Measurements from ENCODE around the gene HK2. TPM values are rescaled to one million over a fixed set of nuclear protein-coding genes. Genes with fewer than 3 reads are reported as not detected.
"Not testable (repeated sequence)": the region's sequence is repeated elsewhere in the genome, so short reads cannot be mapped to it uniquely, and the experiment has no call there.

HK2 gene
- 10 to 100 TPM; 54.5 to 57.0 TPM for total RNA-seq
- 1.8 TPM for polyA plus RNA-seq

DNA sequence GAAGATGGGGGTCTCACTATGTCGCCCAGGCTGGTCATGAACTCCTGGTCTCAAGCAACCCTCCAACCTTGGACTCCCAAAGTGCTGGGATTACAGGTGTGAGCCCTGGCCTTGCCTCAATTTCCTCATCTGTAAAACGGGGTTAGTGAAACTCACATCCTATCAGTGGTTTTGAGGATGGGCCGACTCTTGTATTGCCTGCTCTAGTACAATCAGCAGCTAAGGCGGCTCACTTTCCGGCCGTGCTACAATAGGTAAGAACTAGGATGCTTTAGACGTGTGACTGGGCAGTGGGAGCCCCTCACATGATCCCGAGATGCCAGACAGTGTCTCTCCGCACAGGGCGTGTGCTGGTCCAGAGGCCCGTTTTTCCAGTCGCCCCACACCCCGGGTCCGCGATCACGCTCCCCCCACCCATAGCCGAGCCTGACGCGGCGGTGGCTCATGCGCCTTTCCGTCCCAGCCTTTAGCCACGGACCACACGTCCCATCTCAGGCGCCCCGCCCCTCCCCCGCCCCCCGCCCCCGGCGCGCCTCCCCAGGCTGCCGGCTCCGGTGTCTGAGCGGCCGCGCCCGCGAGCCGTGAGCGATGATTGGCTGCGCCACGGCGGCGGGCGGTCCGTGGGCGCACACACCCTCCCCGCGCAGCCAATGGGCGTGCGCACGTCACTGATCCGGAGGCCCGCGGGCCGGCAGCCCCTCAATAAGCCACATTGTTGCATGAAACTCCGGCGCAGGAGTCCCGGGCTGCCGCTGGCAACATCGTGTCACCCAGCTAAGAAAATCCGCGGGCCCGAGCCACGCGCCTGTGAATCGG is at the start of gene HK2:
HK2 (plus strand) TSS at position 710 of the 816 bp plus-strand sequence. CDS start 454 bp downstream, outside the sequence.
- ChIA-PET CTCF (no interaction called here), POLR2A (interaction anchor here (1.3 kb wide), 1 partner anchor 16 kb away, joined by 3 read pairs; no protein-coding TSS in a partner anchor)
- no peaks in the 10 kb centered on the region for H3K27me3 ChIP-seq (ENCODE audit: insufficient read depth, low read length, poor library complexity, severe bottlenecking)
- Mint-ChIP-seq H3K9me3 (no peaks in the 10 kb centered on the region), H3K36me3 (no peaks in the 10 kb centered on the region), H3K4me1 (peaks cover 25 to 32% (median 31%) of the 10 kb centered on the region in 3 donors), H3K27me3 (peaks cover 12 to 35% of the 10 kb centered on the region in 2 donors), H3K27ac (peak within 1 kb of the TSS in 6 of 8 donors; percentile 7 to 88 (median 76)), H3K4me3 (peak within 1 kb of the TSS; percentile 85 to 93 (median 88))
- DNase-seq, result peak; percentile 51 to 83 (median 70)
- H3K4me1 ChIP-seq (ENCODE audit: insufficient read depth, low read length), result peaks cover 15% of the 10 kb centered on the region
- peak within 1 kb of the TSS; percentile 61 for H3K4me3 ChIP-seq (ENCODE audit: low read length)
- peak within 1 kb of the TSS; percentile 26 for H3K27ac ChIP-seq (ENCODE audit: low read depth, low read length)
- no peaks in the 10 kb centered on the region for H3K36me3 ChIP-seq (ENCODE audit: insufficient read depth, low read length)
- H3K9me3 ChIP-seq (ENCODE audit: low read length), result no peaks in the 10 kb centered on the region

- H3K4me3 Mint-ChIP-seq, result no peak overlapping the region
These were observed 44.7 kb upstream of the HK2 start for GRCh38 chr2:74789271-74789670.

GRCh38 chr2:74792282-74792681 is 41.6 kb upstream of the HK2 start:
- POLR2A ChIA-PET, result no interaction called here
- CTCF ChIA-PET, result no interaction called here
- peaks cover 0 to 15% (median 9%) of the 10 kb centered on the region in 5 donors for H3K9me3 Mint-ChIP-seq

More at GRCh38 chr2:74789271-74789670, 44.7 kb upstream of the HK2 start:
- Histone ChIP-seq H3K9me3 (ENCODE audit: low read length) (no peaks in the 10 kb centered on the region), H3K27ac (ENCODE audit: low read depth, low read length) (no peak overlapping the region), H3K4me3 (ENCODE audit: low read length) (no peak overlapping the region), H3K27me3 (ENCODE audit: insufficient read depth, low read length, poor library complexity, severe bottlenecking) (no peaks in the 10 kb centered on the region), H3K36me3 (ENCODE audit: insufficient read depth, low read length) (no peaks in the 10 kb centered on the region), H3K4me1 (ENCODE audit: insufficient read depth, low read length) (no peaks in the 10 kb centered on the region)
- Mint-ChIP-seq H3K27ac (no peak overlapping the region), H3K4me1 (no peaks in the 10 kb centered on the region), H3K27me3 (peaks cover 1 to 39% of the 10 kb centered on the region in 2 donors), H3K36me3 (peaks cover 0 to 7% (median 3%) of the 10 kb centered on the region in 3 donors), H3K9me3 (peaks cover 0 to 15% (median 9%) of the 10 kb centered on the region in 5 donors)
- no peak for DNase-seq
- CTCF ChIA-PET, result no interaction called here
- POLR2A ChIA-PET, result no interaction called here

DNA sequence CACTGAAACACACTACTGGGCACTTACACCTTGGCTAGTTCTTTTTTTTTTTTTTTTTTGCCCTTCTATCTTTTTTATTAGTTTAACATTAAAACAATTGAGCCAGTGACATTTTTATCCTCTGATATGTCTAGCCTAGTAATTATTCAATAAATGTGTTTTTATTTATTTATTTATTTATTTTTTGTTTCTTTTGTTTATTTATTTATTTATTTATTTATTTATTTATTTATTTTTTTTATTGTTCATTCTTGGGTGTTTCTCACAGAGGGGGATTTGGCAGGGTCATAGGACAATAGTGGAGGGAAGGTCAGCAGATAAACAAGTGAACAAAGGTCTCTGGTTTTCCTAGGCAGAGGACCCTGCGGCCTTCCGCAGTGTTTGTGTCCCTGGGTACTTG is 39.0 kb upstream of the HK2 start:
- H3K4me1 Mint-ChIP-seq; H3K4me3 Mint-ChIP-seq; H3K36me3 Mint-ChIP-seq; CTCF ChIA-PET; H3K27ac ChIP-seq (ENCODE audit: low read depth, low read length); H3K27me3 ChIP-seq (ENCODE audit: insufficient read depth, low read length, poor library complexity, severe bottlenecking); H3K36me3 ChIP-seq (ENCODE audit: insufficient read depth, low read length); H3K4me1 ChIP-seq (ENCODE audit: insufficient read depth, low read length); H3K4me3 ChIP-seq (ENCODE audit: low read length); H3K27ac Mint-ChIP-seq; H3K9me3 ChIP-seq (ENCODE audit: low read length); DNase-seq; POLR2A ChIA-PET; H3K9me3 Mint-ChIP-seq: not testable (repeated sequence)
- peaks cover 10 to 24% of the 10 kb centered on the region in 2 donors for H3K27me3 Mint-ChIP-seq

More at GRCh38 chr2:74792282-74792681, 41.6 kb upstream of the HK2 start:
- peaks cover 1 to 36% of the 10 kb centered on the region in 2 donors for H3K27me3 Mint-ChIP-seq
- no peak overlapping the region for H3K27ac Mint-ChIP-seq
- Histone ChIP-seq H3K4me3 (ENCODE audit: low read length) (no peak overlapping the region), H3K36me3 (ENCODE audit: insufficient read depth, low read length) (no peaks in the 10 kb centered on the region), H3K4me1 (ENCODE audit: insufficient read depth, low read length) (no peaks in the 10 kb centered on the region), H3K27ac (ENCODE audit: low read depth, low read length) (no peak overlapping the region), H3K27me3 (ENCODE audit: insufficient read depth, low read length, poor library complexity, severe bottlenecking) (no peaks in the 10 kb centered on the region), H3K9me3 (ENCODE audit: low read length) (no peaks in the 10 kb centered on the region)
- peaks cover 0 to 7% (median 3%) of the 10 kb centered on the region in 3 donors for H3K36me3 Mint-ChIP-seq
- H3K4me3 Mint-ChIP-seq, result no peak overlapping the region
- H3K4me1 Mint-ChIP-seq, result no peaks in the 10 kb centered on the region
- DNase-seq, result no peak

GRCh38 chr2:74806355-74806839 is 27.5 kb upstream of the HK2 start:
- no peaks in the 10 kb centered on the region for H3K4me1 ChIP-seq (ENCODE audit: insufficient read depth, low read length)
- ChIA-PET CTCF (no interaction called here), POLR2A (no interaction called here)
- Mint-ChIP-seq H3K27ac (no peak overlapping the region), H3K4me1 (no peaks in the 10 kb centered on the region), H3K9me3 (no peaks in the 10 kb centered on the region), H3K27me3 (peaks cover 0 to 22% of the 10 kb centered on the region in 2 donors), H3K36me3 (no peaks in the 10 kb centered on the region), H3K4me3 (no peak overlapping the region)
- DNase-seq, result no peak
- H3K9me3 ChIP-seq (ENCODE audit: low read length), result no peaks in the 10 kb centered on the region
- H3K4me3 ChIP-seq (ENCODE audit: low read length), result no peak overlapping the region
- H3K36me3 ChIP-seq (ENCODE audit: insufficient read depth, low read length), result no peaks in the 10 kb centered on the region
- no peak overlapping the region for H3K27ac ChIP-seq (ENCODE audit: low read depth, low read length)
- H3K27me3 ChIP-seq (ENCODE audit: insufficient read depth, low read length, poor library complexity, severe bottlenecking), result no peaks in the 10 kb centered on the region

DNA sequence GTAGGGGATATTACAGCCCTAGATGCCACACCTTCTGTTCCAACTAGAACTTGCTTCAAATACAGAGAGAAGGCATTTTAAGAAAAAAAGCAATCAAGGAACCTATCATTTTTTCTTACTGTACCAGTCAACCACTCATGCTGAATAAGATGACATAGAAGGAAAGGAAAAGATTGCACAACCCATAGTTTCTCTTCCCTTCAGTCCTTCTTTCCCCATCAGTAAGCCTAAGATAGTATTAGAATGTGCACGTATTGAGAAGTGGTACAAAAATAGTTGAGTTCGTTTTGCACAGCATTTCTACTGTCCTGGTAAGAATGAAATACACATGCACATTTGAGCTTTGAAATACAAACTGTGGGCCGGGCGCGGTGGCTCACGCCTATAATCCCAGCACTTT is 27.0 kb upstream of the HK2 start:
- Histone ChIP-seq H3K4me1 (ENCODE audit: insufficient read depth, low read length) (no peaks in the 10 kb centered on the region), H3K27ac (ENCODE audit: low read depth, low read length) (no peak overlapping the region), H3K9me3 (ENCODE audit: low read length) (no peaks in the 10 kb centered on the region), H3K27me3 (ENCODE audit: insufficient read depth, low read length, poor library complexity, severe bottlenecking) (no peaks in the 10 kb centered on the region), H3K4me3 (ENCODE audit: low read length) (no peak overlapping the region), H3K36me3 (ENCODE audit: insufficient read depth, low read length) (no peaks in the 10 kb centered on the region)
- no peaks in the 10 kb centered on the region for H3K4me1 Mint-ChIP-seq
- H3K27ac Mint-ChIP-seq, result no peak overlapping the region
- H3K27me3 Mint-ChIP-seq, result peaks cover 0 to 23% of the 10 kb centered on the region in 2 donors
- CTCF ChIA-PET, result no interaction called here
- H3K4me3 Mint-ChIP-seq, result no peak overlapping the region
- POLR2A ChIA-PET, result no interaction called here
- no peaks in the 10 kb centered on the region for H3K9me3 Mint-ChIP-seq
- no peaks in the 10 kb centered on the region for H3K36me3 Mint-ChIP-seq
- DNase-seq, result no peak

DNA sequence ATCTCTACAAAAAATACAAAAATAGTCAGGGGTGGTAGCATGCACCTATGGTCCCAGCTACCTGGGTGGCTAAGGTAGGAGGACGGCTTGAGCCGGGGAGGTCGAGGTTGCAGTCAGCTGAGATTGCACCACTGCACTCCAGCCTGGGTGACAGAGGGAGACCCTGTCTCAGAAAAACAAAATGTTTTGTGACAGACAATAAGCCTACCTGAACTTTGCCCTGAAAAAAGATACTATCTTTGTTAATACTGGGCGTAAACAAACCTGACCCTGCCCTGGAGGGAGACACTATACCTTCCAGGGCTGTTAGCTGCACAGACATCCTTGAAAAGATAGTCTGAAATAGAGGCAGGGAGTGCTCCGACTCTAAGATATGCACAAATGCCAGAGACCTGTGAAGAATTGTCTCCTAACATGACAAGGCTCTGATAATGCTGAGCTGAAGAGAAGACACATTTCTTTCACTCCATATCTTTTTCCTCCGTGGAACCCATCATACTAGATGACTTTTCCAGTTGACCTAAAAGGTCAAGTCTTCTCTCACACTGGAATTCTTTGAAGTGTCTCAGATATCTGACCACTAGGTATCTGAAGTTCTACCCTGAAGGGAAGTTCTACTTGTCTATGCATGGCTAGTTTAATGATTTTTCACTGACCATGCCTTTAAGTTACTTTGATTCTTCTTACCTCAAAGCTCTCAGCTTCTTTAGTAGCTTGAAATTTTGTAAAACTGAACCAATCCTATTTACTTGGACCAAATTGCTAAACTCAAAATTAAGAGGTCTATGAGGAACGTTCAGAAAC is 20.9 kb upstream of the HK2 start:
- H3K36me3 Mint-ChIP-seq, result no peaks in the 10 kb centered on the region
- no peaks in the 10 kb centered on the region for H3K4me1 Mint-ChIP-seq
- no peak overlapping the region for H3K4me3 Mint-ChIP-seq
- Histone ChIP-seq H3K9me3 (ENCODE audit: low read length) (no peaks in the 10 kb centered on the region), H3K4me1 (ENCODE audit: insufficient read depth, low read length) (no peaks in the 10 kb centered on the region), H3K4me3 (ENCODE audit: low read length) (no peak overlapping the region), H3K36me3 (ENCODE audit: insufficient read depth, low read length) (no peaks in the 10 kb centered on the region), H3K27me3 (ENCODE audit: insufficient read depth, low read length, poor library complexity, severe bottlenecking) (no peaks in the 10 kb centered on the region), H3K27ac (ENCODE audit: low read depth, low read length) (no peak overlapping the region)
- DNase-seq, result no peak
- peaks cover 5 to 27% of the 10 kb centered on the region in 2 donors for H3K27me3 Mint-ChIP-seq
- no peaks in the 10 kb centered on the region for H3K9me3 Mint-ChIP-seq
- CTCF ChIA-PET, result no interaction called here
- POLR2A ChIA-PET, result no interaction called here
- H3K27ac Mint-ChIP-seq, result no peak overlapping the region

DNA sequence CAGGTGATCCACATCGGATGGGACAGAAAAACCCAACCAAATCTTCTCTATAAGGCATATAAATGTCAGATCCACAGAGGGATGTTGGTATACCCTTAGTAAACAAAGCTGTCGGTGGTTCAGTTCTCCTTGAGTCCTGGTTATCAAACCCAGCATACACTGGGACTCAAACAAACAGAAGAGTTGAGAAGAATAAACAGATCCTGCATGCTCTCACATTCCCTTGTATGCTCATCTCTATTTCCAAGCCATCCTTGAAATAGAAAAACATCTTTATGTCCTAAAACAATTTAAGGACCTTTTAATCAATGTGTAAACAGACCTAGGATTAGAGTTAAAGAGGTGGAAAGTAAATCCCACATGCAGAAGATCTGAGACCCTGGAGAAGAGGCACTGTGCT is 19.8 kb upstream of the HK2 start:
- Histone ChIP-seq H3K4me1 (ENCODE audit: insufficient read depth, low read length) (no peaks in the 10 kb centered on the region), H3K36me3 (ENCODE audit: insufficient read depth, low read length) (no peaks in the 10 kb centered on the region), H3K27me3 (ENCODE audit: insufficient read depth, low read length, poor library complexity, severe bottlenecking) (no peaks in the 10 kb centered on the region), H3K9me3 (ENCODE audit: low read length) (no peaks in the 10 kb centered on the region), H3K4me3 (ENCODE audit: low read length) (no peak overlapping the region), H3K27ac (ENCODE audit: low read depth, low read length) (no peak overlapping the region)
- POLR2A ChIA-PET, result no interaction called here
- peaks cover 5 to 24% of the 10 kb centered on the region in 2 donors for H3K27me3 Mint-ChIP-seq
- H3K9me3 Mint-ChIP-seq, result no peaks in the 10 kb centered on the region
- no peaks in the 10 kb centered on the region for H3K36me3 Mint-ChIP-seq
- no peak overlapping the region for H3K27ac Mint-ChIP-seq
- no peaks in the 10 kb centered on the region for H3K4me1 Mint-ChIP-seq
- H3K4me3 Mint-ChIP-seq, result no peak overlapping the region
- CTCF ChIA-PET, result interaction anchor here (0.8 kb wide), 1 partner anchor 122 kb away, joined by 3 read pairs; no protein-coding TSS in a partner anchor
- DNase-seq, result no peak
